ENCODE data around the gene ZSWIM1. TPM values are rescaled to one million over a fixed set of nuclear protein-coding genes. Genes with fewer than 3 reads are reported as not detected.
A peak's percentile ranks its signal among the peaks of the same experiment; 100 is the strongest.

ZSWIM1 gene
- total and polyA plus RNA-seq, 2 of the 13 experiments (the other 11 are each of a cell fraction or from before 2014, with no cell fraction given), result 9.5 to 11.7 TPM

DNA sequence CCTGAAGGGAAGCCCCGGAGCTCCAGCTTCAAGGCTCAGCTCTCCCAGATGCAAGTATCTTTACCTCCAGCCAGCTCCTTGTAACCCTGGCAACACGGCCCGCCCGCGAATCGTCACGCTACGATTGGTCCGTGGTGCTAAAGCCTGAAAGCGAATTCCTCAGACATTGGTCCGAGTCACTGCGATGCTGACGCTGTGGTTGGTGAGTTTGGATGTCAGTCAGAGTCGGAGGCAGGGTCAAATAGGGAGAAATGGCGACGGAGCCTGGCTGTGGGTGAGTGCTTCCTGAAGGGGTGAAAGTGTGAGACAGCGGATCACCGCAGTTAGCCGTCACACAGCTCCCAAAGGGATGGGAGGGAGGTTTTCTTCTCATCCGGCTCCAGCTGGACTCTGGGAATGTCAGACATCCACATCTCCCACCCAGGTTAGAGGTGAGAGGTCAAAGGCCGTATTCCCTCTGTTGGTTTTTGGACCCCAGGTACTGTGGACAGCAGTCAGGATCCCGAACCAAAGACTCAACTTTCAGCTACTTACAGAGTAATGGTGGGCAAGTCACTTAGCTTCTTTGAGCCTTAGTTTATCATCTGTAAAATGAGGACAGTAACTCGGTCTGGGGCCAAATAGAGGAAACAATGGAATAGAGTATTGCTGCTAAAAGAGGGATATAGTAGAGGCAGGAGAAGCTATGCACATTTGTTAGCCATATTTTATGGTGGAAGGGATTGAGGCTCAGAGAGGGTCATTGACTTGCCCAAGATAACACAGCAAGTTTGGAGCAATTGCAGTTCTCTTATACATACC lies at the start of gene ZSWIM1 (continued):
- TF ChIP-seq PLRG1 (conservative IDR thresholded peaks at IDR 0.05), result no peak
- 0 out of 2 replicates have a peak, but pooled peaks have one; percentile 60 for TF ChIP-seq CAMTA2 (CRISPR knock-in tag; IDR thresholded peaks at IDR 0.05; ENCODE audit: borderline replicate concordance)
- no peak; the same call in none of the 2 replicates for TF ChIP-seq ERF (CRISPR knock-in tag; IDR thresholded peaks at IDR 0.05)
- TF ChIP-seq U2AF2 (IDR thresholded peaks at IDR 0.05; ENCODE audit: low read depth, low read length), result peak; percentile 95
- TF ChIP-seq MIER2 (CRISPR knock-in tag; IDR thresholded peaks at IDR 0.05), result peak; percentile 29; the same call in 1 of the 2 replicates
- TF ChIP-seq ELF4 (CRISPR knock-in tag; IDR thresholded peaks at IDR 0.05; ENCODE audit: borderline replicate concordance), result no peak
- TF ChIP-seq PHF5A (CRISPR knock-in tag; IDR thresholded peaks at IDR 0.05; ENCODE audit: low read depth, unreplicated experiment), result no peak
- TF ChIP-seq KLF11 (CRISPR knock-in tag; IDR thresholded peaks at IDR 0.05), result peak; percentile 85; the same call in 1 of the 2 replicates
- TF ChIP-seq ZFP36 (IDR thresholded peaks at IDR 0.05; ENCODE audit: borderline replicate concordance, low read depth, low read length, partially characterized antibody), result peak; percentile 77
- TF ChIP-seq ZNF549 (CRISPR knock-in tag; IDR thresholded peaks at IDR 0.05), result no peak
- TF ChIP-seq REL (CRISPR knock-in tag; conservative IDR thresholded peaks at IDR 0.05), result peak; percentile 69; the same call in 1 of the 2 replicates
- TF ChIP-seq RAD51 (IDR thresholded peaks at IDR 0.05; ENCODE audit: borderline replicate concordance), result no peak
- TF ChIP-seq ZNF331 (CRISPR knock-in tag; IDR thresholded peaks at IDR 0.05), result peak; percentile 66; the same call in 1 of the 2 replicates
- TF ChIP-seq BCL6 (CRISPR knock-in tag; IDR thresholded peaks at IDR 0.05), result peak; percentile 15; the same call in 1 of the 2 replicates
- TF ChIP-seq NR2C2 (CRISPR knock-in tag; IDR thresholded peaks at IDR 0.05; ENCODE audit: borderline replicate concordance), result peak; percentile 98
- TF ChIP-seq, protein P1, sequence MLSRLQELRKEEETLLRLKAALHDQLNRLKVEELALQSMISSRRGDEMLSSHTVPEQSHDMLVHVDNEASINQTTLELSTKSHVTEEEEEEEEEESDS (CRISPR knock-in tag; IDR thresholded peaks at IDR 0.05; ENCODE audit: borderline replicate concordance), result 0 out of 2 replicates have a peak, but pooled peaks have one; percentile 43
- no peak for TF ChIP-seq GMEB2 (CRISPR knock-in tag; IDR thresholded peaks at IDR 0.05; ENCODE audit: low read depth)
- TF ChIP-seq ZNF142 (CRISPR knock-in tag; IDR thresholded peaks at IDR 0.05), result peak; percentile 83; the same call in 1 of the 2 replicates
- TF ChIP-seq ATRX (CRISPR knock-in tag; IDR thresholded peaks at IDR 0.05; ENCODE audit: borderline replicate concordance), result no peak
- TF ChIP-seq NFYB (CRISPR knock-in tag; IDR thresholded peaks at IDR 0.05), result peak; percentile 100
- no peak for TF ChIP-seq ZNF773 (CRISPR knock-in tag; IDR thresholded peaks at IDR 0.05; ENCODE audit: borderline replicate concordance)
- TF ChIP-seq SRSF9 (IDR thresholded peaks at IDR 0.05; ENCODE audit: borderline replicate concordance, insufficient read depth, low read depth, low read length, poor library complexity, severe bottlenecking), result no peak
- TF ChIP-seq HOXA3 (CRISPR knock-in tag; IDR thresholded peaks at IDR 0.05), result peak; percentile 87
- no peak for TF ChIP-seq ZNF879 (CRISPR knock-in tag; IDR thresholded peaks at IDR 0.05)
